CD4-positive, alpha-beta T cell treated with Interleukin-12 subunit alpha and Interleukin-12 subunit beta, for 1 hour (primary cell): ENCODE results near the gene CLEC16A.

ENCODE experiments used
- DNase-seq: peaks from one replicate; pipeline ENCODE4 v3.0.0-alpha.2; 2020

The CLEC16A gene

GRCh38 chr16:10990378-10990777 is 46.0 kb downstream of the CLEC16A start:
- no peak for DNase-seq

DNA sequence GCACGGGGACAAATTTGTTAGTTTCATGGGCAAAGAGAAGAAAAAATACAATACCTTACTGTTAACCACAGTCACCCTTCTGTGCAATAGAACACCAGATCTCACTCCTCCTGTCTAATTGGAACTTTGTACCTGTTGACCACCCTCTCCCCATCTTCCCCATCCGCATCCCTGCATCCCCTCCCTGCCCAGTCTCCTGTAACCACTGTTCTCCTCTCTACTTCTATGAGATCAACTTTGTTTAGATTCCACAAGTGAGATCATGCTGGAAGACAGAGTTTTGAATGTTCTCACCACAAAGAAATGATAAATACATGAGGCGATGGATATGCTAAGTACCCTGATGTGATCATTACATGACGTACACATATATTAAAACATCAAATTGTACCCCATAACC is 47.7 kb downstream of the CLEC16A start:
- DNase-seq = no peak

GRCh38 chr16:10992797-10993196 is 48.4 kb downstream of the CLEC16A start:
- DNase-seq = no peak

- DNase-seq = no peak
Observed at GRCh38 chr16:10993649-10994048, 49.3 kb downstream of the CLEC16A start.

DNA sequence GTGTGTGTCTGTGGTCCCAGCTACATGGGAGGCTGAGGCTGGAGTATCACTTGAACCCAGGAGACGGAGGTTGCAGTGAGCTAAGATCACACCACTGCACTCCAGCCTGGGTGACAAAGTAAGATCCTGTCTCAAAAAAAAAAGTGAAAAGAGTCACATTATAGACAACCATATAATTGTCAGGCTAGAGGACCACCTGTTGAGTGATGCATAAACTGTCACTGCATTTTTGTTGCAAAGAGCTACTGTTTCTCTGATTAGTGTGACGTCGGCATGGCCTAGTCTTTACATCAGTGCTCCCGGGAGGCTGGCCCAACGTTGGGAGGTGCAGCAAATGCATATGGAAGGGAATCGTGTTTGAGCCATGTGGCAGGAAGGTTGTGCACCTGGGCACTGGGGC is 50.2 kb downstream of the CLEC16A start:
- no peak for DNase-seq

DNA sequence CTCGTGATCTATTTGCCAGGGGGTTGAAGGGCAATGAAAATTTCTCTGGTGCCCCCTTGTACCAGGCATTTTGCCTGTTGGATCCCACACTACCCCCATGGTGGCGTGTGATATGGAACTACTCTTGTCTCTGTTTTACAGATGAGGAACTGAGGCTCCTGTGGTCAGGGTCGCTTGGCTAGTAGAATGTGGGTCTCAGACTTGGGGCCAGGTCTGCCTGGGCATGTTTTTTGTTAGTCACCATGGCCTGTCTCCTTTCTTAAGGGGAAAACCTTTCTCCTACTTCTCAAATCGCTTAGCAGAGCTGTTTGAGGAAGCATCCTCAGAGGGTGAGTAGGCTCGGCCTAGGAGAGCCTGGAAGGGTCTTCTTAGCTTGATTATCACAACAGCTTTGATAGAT is 51.2 kb downstream of the CLEC16A start:
- no peak for DNase-seq

DNA sequence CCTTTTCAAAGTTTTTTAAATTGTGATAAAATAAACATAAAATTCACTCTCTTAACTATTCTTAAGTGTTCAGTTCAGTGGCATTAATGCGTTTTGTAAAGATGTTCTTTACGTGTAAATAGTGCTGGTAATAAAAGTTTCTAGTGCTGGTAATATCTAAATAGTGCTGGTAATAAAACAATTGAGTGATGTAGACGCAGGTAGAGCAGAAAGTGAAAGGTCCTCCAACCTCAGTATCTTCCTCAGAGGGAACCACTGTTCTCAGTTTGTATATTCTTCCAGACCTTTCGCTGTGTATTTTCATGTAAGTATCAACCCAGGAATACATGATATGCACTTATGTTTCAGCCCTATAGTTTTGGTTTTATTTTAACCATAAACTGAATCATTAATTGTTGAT is 53.1 kb downstream of the CLEC16A start:
- DNase-seq = no peak

DNA sequence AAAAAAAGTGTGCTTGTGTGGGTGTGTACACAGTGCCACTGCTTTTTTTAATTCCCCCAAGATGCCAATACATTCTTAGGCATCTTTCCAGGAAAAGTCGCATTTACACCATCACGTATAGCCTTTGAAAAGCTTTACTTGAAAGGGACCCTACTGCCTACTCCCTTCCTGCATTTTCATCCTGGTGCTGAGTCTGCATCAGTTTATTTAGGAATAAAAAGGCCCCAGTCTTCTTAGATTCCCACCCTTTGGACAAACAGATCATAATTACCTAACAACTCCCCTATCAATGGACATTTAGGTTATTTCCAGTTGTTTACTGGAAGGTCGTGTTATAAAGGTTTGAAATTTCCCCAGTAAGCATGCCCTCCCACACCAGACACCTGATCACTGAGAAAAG is 54.9 kb downstream of the CLEC16A start:
- no peak for DNase-seq

- DNase-seq = no peak
Observed at GRCh38 chr16:11001611-11002010, 57.2 kb downstream of the CLEC16A start.

- no peak for DNase-seq
Observed at GRCh38 chr16:11003141-11003540, 58.8 kb downstream of the CLEC16A start.

GRCh38 chr16:11004351-11004750 is 60.0 kb downstream of the CLEC16A start:
- no peak for DNase-seq

- DNase-seq = no peak
Observed at GRCh38 chr16:11004973-11005610, 60.7 kb downstream of the CLEC16A start.

- DNase-seq = no peak
Observed at GRCh38 chr16:11005611-11005975, 61.2 kb downstream of the CLEC16A start.

DNA sequence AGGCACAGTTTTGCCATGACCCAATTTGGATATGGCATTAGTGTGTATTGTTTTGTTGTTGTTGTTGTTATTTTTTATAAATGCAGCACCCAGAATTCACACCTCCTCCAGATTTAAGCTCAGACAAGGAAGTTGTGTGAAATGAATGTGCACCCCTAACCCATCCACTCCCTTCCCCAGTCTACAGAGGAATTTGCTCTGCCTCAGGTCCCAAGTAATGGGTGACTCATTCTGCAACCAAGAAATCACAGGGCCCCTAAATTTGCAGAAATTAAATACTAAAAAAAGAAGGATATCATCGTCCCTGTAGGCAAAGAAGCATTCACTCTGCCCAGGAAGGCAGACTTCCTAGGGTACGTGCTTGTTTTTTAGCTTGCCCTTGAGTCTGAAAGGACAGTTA is 62.3 kb downstream of the CLEC16A start:
- no peak for DNase-seq

- no peak for DNase-seq
Observed at GRCh38 chr16:11007714-11008280, 63.4 kb downstream of the CLEC16A start.

DNA sequence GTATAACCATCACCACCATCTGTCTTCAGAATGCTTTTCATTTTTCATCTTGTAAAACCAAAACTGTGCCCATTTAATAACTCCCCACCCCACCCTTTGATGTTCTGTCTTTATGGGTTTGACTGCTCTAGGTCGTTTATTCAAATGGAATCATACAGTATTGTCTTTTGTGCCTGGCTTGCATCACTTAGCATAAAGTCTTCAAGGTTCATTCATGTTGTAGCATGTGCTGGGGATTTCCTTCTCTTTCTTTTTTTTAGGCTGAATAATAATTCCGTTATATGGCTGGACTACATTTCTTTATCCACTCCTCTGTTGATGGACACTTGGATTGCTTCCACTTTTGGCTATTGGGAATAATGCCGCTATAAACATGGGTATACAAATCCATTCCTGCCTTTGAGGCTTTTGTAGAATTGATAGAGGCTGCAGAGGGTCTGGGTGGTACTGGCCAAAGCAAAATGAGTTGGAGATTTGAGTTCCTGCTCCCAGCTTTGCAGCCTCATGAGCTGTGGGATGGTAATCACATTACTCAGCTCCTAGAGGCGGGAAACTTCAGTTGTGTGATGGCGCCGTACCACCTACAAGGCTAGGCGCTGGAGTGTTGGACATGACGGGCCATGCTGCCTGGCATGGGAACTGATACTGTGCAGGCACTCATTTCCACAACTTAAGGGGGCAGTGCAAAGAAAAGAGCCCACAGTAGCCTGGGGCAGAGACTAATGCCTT is 64.8 kb downstream of the CLEC16A start:
- DNase-seq = no peak

DNA sequence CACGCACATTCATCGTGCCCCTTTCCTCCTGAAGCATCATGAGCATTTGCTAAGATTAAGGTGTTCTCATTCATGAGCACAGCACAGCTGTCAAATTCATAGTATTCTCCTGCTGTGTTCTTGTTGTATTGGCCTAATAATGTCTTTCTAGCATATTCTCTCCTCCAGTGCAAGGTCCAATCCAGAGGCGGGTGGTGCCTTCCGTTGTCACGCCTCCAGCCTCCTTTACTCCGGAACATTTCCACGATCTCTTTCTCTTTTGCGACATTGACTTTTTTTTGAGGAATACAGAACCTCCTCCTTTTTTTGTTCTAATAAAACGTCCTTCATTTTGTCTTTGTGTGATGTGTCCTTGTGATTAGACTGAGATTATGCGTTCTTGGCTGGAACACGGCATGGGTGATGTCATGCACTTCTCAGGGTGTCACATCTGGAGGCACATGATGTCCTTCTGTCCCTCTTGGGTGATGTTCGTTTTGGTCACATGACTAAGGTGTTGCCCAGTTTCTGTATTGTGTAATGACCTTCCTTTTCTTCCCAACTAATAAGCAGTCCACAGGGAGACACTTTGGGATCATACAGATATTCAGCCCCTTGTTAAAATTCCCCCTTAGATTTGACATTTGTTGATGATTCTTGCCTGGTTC is 66.3 kb downstream of the CLEC16A start:
- no peak for DNase-seq

- no peak for DNase-seq
Observed at GRCh38 chr16:11011326-11011725, 67.0 kb downstream of the CLEC16A start.

- DNase-seq = no peak
Observed at GRCh38 chr16:11012841-11013240, 68.5 kb downstream of the CLEC16A start.

DNA sequence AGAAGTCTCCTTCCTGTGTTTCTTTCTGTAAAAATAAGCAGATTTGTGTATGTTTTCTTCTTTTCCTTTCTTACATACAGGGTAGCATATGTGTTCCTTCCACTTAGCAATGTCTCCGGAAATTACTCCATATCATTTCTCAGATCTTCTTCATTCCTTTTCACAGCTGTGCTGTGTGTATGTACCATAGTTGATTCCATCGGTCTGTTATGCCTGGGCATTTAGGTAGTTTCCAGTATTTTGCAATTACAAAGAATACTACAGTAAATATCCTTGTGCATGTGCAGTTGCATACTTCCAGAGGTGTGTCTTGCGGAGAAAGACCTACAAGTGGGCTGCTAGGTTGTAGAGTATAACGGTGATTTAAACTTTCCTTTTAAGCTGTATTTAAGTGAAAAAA is 69.8 kb downstream of the CLEC16A start:
- no peak for DNase-seq

DNA sequence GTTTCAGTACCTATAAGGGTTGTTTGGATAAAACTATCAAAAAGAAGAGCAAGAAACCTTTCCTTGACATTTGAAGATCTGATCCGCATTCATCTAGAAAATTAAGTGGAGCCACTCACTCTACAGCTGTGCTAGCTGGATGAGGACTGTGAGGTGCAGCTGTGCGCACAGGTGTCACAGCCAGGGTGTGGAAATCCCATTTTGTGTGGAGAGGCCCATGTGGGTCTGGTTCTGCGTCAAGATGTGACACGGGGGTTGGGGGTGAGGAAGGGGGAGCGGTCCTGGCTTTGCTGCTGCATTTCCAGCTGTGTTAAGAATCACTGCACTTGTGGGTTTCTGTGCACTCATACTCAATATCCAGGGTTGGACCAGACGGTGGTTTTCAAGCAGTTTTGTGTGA is 70.7 kb downstream of the CLEC16A start:
- DNase-seq = no peak

DNA sequence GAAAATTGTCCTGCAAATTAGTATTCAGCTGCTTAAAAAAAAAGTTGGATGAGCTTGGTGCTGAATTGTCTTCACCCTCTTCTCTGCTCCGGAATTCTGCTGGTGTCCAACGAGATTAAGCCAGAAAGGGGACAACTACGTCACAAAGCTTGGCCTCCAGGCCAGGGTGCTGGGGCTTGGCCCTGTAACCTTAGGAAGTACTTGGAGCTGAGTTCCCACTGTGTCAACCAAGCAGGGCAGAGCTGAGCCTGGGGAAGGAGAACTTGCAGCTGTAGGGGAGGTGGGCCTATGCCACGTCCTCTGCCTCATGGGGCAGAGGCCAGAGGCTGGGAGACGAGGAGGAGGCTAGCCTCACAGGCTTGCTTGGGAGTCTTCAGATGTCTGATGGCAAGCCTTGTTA is 71.2 kb downstream of the CLEC16A start:
- no peak for DNase-seq

DNA sequence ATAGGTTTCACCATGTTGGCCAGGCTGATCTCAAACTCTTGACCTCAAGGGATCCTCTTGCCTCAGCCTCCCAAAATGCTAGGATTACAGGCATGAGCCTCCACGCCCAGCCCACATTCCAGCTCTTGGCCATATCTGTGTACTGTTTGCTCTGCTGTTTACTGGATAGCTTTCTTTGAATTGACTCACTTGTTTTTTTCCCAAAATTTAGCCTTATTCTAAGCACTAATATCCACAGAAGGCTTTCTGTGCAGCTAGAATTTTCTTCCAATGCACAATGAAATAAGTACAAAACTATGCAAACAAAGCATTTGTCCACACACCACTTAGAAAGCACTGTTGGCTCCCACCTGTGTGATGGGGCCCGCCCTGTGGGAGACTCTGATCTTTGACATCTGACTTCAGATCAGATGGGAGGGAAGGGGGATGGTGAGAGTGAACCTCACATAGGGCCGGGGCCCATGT is 72.2 kb downstream of the CLEC16A start:
- no peak for DNase-seq

DNA sequence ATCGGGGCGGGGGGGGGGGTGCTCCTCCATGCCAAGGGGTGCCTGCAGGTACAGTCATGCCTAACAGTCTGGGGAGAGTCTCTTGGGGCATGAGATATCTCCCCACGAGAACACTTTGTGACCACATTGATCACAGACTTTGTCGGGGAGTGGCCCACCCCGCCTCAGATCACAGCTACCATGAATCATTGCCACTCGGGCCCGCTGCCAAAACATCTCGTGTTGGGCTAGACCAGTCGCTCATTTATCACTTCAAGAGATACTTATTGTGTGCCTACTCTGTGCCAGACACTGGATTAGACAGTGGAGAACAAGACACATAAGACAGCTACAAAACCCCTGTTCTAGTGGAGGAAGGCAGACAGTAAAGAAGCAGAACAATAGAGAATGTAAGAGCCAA is 72.6 kb downstream of the CLEC16A start:
- no peak for DNase-seq
